ENCODE measurements around the gene UBE3C. TPM values are rescaled to one million over a fixed set of nuclear protein-coding genes. Genes with fewer than 3 reads are reported as not detected.
"Not testable (repeated sequence)": the region's sequence is repeated elsewhere in the genome, so short reads cannot be mapped to it uniquely, and the experiment has no call there.

Gene UBE3C
- total RNA-seq, 4 donors from 2014 or later: 66.1 to 93.3 (median 85.5) TPM

GRCh38 chr7:157250605-157251228 is 112.0 kb downstream of the UBE3C start:
- no peaks in the 10 kb centered on the region for H3K9me3 ChIP-seq
- intact Hi-C loops (cut with DNase I): no loop called here
- H3K4me1 ChIP-seq: no peaks in the 10 kb centered on the region
- TF ChIP-seq, protein P1, sequence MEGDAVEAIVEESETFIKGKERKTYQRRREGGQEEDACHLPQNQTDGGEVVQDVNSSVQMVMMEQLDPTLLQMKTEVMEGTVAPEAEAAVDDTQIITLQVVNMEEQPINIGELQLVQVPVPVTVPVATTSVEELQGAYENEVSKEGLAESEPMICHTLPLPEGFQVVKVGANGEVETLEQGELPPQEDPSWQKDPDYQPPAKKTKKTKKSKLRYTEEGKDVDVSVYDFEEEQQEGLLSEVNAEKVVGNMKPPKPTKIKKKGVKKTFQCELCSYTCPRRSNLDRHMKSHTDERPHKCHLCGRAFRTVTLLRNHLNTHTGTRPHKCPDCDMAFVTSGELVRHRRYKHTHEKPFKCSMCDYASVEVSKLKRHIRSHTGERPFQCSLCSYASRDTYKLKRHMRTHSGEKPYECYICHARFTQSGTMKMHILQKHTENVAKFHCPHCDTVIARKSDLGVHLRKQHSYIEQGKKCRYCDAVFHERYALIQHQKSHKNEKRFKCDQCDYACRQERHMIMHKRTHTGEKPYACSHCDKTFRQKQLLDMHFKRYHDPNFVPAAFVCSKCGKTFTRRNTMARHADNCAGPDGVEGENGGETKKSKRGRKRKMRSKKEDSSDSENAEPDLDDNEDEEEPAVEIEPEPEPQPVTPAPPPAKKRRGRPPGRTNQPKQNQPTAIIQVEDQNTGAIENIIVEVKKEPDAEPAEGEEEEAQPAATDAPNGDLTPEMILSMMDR (IDR thresholded peaks at IDR 0.05): peak; percentile 58 to 80 (median 58)
- TF ChIP-seq EP300 (IDR thresholded peaks at IDR 0.05): no peak
- DNase-seq (ENCODE audit: extremely low spot score): no peak
- 47% methylated on average over 9 of the region's 9 CpGs for WGBS
- no peak overlapping the region for H3K4me3 ChIP-seq
- H3K36me3 ChIP-seq: peaks cover 27 to 75% (median 56%) of the 10 kb centered on the region in 4 donors
- H3K27me3 ChIP-seq: no peaks in the 10 kb centered on the region
- no peak overlapping the region for H3K27ac ChIP-seq (replicated peaks in 1 of 4)

DNA sequence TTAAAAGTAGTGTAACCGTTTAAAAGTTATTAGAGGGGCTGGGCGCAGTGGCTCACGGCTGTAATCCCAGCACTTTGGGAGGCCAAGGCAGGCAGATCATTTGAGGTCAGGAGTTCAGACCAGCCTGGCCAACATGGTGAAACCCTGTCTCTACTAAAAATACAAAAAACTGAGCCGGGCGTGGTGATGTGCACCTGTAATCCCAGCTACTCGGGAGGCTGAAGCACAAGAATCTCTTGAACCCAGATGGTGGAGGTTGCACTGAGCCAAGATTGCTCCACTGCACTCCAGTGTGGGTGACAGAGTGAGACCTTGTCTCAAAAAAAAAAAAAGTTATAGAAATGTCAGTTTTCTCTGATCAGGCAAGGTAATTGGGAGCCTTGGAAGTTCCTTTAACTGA is 113.1 kb downstream of the UBE3C start:
- H3K9me3 ChIP-seq; H3K4me3 ChIP-seq; H3K27ac ChIP-seq (replicated peaks in 1 of 4); H3K4me1 ChIP-seq; DNase-seq (ENCODE audit: extremely low spot score); intact Hi-C loops (cut with DNase I); H3K27me3 ChIP-seq: not testable (repeated sequence)
- WGBS: 87% methylated on average over 6 of the region's 6 CpGs
- H3K36me3 ChIP-seq: peaks cover 36 to 86% (median 65%) of the 10 kb centered on the region in 4 donors

DNA sequence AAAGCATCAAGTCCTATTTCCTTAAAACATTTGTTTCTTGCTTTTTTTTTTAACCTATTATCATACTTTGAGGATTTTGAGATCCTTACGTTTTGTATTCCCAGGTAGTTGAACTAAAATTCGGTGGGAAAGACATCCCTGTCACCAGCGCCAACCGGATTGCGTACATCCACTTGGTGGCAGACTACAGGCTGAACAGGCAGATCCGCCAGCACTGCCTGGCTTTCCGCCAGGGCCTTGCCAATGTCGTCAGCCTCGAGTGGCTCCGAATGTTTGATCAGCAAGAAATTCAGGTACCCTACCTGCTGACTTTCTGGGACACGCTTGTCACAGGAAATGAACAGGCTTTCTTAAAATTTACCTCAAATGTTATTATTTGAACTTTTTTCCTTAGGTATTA is 115.1 kb downstream of the UBE3C start:
- TF ChIP-seq POLR2A (IDR thresholded peaks at IDR 0.05; ENCODE audit: low read depth) (no peak), POLR2AphosphoS5 (IDR thresholded peaks at IDR 0.05) (no peak)
- TF ChIP-seq, protein P1 (IDR thresholded peaks at IDR 0.05): no peak
- no peak overlapping the region for H3K27ac ChIP-seq (replicated peaks in 1 of 4)
- H3K27me3 ChIP-seq: no peaks in the 10 kb centered on the region
- no peak overlapping the region for H3K4me3 ChIP-seq
- WGBS: 84% methylated on average over 11 of the region's 11 CpGs
- H3K36me3 ChIP-seq: peaks cover 36 to 89% (median 72%) of the 10 kb centered on the region in 4 donors
- intact Hi-C loops (cut with DNase I): no loop called here
- no peak for DNase-seq (ENCODE audit: extremely low spot score)
- no peaks in the 10 kb centered on the region for H3K4me1 ChIP-seq
- no peaks in the 10 kb centered on the region for H3K9me3 ChIP-seq

DNA sequence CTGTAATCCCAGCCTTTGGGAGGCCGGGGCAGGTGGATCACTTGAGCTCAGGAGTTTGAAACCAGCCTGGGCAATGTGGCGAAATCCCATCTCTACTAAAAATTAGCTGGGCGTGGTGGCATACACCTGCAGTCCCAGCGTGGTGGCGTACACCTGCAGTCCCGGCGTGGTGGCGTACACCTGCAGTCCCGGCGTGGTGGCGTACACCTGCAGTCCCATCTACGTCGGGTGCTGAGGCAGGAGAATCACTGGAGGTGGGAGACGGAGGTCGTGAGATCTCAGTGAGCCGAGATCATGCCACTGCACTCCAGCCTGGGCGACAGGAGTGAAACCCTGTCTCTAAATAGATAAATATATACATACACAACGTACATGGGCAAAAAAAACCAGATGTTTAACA is 116.1 kb downstream of the UBE3C start:
- peaks cover 39 to 89% (median 72%) of the 10 kb centered on the region in 4 donors for H3K36me3 ChIP-seq

DNA sequence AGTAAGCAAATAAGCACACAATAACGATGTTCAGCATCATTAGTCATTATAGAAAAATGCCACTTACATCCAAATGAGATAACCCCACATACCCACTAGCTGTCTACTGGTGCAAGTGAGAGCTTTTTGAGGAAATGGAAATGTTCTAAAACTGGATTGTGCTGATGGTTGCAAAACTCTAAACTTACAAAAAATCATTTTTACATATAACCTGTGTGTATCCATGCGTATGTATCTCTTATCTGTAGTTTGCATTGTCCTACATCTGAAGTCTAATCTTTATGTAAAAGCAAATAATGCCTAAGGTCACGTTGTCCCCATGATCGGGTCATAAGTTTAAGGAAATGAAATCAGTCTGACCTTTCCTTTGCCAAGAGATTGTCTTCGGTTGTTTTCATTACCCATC is 116.5 kb downstream of the UBE3C start:
- H3K4me3 ChIP-seq: no peak overlapping the region
- no peak for DNase-seq (ENCODE audit: extremely low spot score)
- H3K27ac ChIP-seq (replicated peaks in 1 of 4): no peak overlapping the region
- TF ChIP-seq POLR2A (IDR thresholded peaks at IDR 0.05; ENCODE audit: low read depth) (no peak), EP300 (IDR thresholded peaks at IDR 0.05) (no peak), POLR2AphosphoS5 (IDR thresholded peaks at IDR 0.05) (no peak)
- TF ChIP-seq, protein P1 (IDR thresholded peaks at IDR 0.05): no peak
- H3K36me3 ChIP-seq: peaks cover 39 to 89% (median 72%) of the 10 kb centered on the region in 4 donors
- H3K4me1 ChIP-seq: no peaks in the 10 kb centered on the region
- no peaks in the 10 kb centered on the region for H3K9me3 ChIP-seq
- 83% methylated on average over 5 of the region's 5 CpGs for WGBS
- intact Hi-C loops (cut with DNase I): no loop called here
- no peaks in the 10 kb centered on the region for H3K27me3 ChIP-seq

More for the DNA sequence above, 116.1 kb downstream of the UBE3C start:
- DNase-seq (ENCODE audit: extremely low spot score); H3K4me3 ChIP-seq; H3K27me3 ChIP-seq; H3K9me3 ChIP-seq; H3K27ac ChIP-seq (replicated peaks in 1 of 4); intact Hi-C loops (cut with DNase I); H3K4me1 ChIP-seq: not testable (repeated sequence)
- 95% methylated on average over 18 of the region's 18 CpGs for WGBS

GRCh38 chr7:157263156-157263555 is 124.4 kb downstream of the UBE3C start:
- Histone ChIP-seq H3K9me3 (no peaks in the 10 kb centered on the region), H3K27me3 (no peaks in the 10 kb centered on the region), H3K27ac (replicated peaks in 1 of 4) (no peak overlapping the region), H3K4me1 (peaks cover 0 to 9% (median 8%) of the 10 kb centered on the region in 4 donors), H3K36me3 (peaks cover 27 to 84% (median 77%) of the 10 kb centered on the region in 4 donors), H3K4me3 (no peak overlapping the region)
- intact Hi-C loops (cut with DNase I): no loop called here
- no peak for TF ChIP-seq POLR2AphosphoS5 (IDR thresholded peaks at IDR 0.05)
- no peak for TF ChIP-seq EP300 (IDR thresholded peaks at IDR 0.05)
- no peak for TF ChIP-seq POLR2A (IDR thresholded peaks at IDR 0.05; ENCODE audit: low read depth)
- TF ChIP-seq, protein P1 (IDR thresholded peaks at IDR 0.05): no peak
- DNase-seq (ENCODE audit: extremely low spot score): no peak
- WGBS: 96% methylated on average over 23 of the region's 23 CpGs

Data from esophagus muscularis mucosa (tissue), 4 donors.